HG02840 (cell line): ENCODE measurements around the gene CHMP4B.

ENCODE experiments used
- ATAC-seq: cut with Tn5 transposase; IDR thresholded peaks from one replicate; pipeline ENCODE4 v1.9.1; 2021; ENCODE audit warnings: mild to moderate bottlenecking, moderate library complexity, moderate number of reproducible peaks; ENCODE audit not compliant: unreplicated experiment, low FRiP score

The CHMP4B gene

DNA sequence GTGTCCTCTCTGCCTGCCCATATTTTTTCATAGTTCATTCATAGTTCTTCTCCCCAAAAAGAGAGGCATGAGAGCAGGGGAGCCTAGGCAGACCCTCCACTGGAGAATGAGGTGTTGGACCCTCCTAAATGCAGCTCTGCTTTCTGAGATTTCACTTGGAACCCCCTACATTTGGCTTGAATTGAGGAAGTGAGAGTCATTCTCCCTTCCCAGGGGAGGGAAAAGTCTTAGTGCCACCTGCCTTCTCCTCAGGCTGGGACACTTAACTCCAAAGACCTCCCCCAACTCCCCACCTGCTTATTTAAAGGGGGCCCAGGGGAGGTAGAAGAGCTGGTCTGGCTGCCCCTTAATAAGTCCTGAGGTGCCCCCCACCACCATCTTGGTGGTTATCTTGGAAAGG is 78.2 kb downstream of the CHMP4B start:
- no peak for ATAC-seq

DNA sequence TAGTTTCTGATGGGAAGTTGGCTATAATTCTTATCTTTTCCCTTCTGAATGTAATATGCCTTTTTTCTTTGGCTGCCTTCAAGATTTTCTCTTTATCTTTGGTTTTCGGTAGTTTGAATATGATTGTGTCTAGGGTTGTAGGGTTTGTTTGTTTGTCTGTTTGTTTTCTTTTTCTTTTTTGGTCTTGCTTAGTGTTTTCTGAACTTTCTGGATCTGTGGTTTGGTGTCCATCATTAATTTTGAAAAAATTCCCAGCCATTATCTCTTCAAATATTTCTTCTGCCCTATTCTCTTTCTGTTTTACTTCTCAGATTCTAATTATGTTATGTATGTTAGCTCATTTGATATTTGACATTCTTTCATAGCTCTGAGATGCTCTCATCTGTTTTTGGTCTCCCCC is 79.4 kb downstream of the CHMP4B start:
- ATAC-seq = no peak

DNA sequence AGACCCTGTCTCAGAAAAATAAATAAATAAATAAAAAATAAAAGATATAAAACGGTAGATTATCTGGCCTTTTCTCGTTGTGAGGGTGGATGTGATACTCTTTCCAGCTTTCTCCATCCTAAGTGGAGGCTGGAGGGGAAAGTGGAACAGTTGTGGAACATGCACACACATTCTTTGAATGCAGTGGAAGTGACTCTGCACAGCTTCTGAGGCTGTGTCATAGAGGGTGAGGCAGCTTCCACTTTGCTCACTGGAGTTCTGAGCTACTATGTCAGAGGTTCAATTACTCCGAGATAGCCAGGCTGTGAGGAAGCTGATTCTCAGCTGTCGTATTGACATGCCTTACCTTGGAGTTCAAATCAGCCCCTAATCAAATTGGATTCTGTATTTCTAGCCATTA is 82.2 kb downstream of the CHMP4B start:
- no peak for ATAC-seq

DNA sequence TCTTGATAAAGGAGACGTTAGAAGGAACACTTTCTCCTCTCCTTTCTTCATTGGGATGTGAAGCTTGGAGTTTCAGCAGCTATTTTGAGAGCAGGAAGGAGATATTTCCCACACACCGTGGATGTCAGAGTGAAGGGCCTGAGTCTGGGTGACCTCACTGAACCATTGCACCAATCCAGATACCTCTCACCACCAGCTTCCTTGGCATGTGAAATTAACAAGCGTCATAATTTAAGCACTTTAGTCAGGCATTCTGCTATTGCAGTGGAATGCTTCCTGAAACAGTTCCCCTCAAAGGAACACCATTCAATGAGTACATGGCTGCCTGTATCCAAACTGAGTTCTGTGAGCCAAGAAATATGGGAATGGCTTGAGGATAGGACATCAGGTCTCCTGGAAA is 83.7 kb downstream of the CHMP4B start:
- no peak for ATAC-seq

DNA sequence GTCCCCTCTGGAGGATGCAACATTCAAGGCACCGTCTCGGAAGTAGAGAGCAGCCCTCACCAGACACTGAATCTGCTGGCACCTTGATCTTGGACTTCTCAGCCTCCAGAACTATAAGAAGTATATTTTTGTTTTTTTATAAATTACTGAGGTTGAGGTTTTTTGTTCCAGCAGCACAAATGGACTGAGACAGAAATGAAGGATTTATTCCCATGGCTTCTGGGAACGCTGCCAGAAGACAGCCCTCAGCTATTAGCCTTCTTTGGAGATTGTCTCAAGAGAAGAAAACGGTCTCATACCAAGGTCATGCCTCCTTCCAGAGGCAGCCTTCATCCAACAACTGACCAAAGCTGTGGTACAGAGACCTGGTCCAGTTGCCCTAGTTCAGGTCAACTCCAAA is 85.4 kb downstream of the CHMP4B start:
- ATAC-seq = no peak

DNA sequence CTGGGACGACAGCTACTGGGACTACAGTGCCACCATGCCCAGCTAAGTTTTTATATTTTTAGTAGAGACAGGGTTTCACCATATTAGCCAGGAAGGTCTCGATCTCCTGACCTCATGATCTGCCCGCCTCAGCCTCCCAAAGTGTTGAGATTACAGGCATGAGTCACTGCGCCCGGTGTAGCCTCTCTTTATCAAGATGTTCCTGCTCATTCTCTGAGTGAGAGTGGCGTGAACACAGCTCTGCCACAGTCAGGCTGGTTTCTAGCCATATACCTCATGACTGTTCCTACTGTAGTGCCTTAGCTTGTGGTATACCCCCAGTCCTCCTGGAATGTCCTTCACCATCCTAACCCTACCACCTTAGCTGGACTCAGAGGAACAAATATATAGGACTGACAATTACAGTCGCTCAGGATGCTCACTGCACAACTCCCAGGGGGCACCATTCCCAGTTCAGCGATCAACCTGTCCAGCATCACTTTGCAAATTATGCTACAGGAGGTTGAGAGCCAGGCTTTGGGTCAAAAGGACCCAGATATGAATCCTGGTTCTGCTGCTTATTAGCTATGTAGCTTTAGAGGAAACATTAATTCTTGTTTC is 86.3 kb downstream of the CHMP4B start:
- no peak for ATAC-seq

DNA sequence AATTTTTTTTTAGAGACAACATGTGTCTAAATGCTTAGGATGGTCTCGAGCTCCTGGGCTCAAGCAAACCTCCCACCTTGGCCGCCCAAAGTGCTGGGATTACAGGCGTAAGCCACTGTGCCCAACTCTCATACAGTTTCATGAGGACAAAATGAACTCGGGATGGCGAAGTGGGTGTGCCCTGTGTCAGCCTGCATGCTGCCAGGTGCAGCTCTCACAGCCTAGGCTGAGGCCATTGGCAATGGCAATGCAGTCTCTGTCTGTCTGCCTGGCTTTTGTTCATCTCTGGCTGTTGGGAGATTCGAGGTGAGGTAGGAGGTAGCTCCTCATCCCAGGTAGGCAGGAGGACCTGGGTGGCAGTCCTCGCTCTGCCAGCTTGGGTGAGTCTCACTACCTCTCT is 88.0 kb downstream of the CHMP4B start:
- ATAC-seq = no peak

DNA sequence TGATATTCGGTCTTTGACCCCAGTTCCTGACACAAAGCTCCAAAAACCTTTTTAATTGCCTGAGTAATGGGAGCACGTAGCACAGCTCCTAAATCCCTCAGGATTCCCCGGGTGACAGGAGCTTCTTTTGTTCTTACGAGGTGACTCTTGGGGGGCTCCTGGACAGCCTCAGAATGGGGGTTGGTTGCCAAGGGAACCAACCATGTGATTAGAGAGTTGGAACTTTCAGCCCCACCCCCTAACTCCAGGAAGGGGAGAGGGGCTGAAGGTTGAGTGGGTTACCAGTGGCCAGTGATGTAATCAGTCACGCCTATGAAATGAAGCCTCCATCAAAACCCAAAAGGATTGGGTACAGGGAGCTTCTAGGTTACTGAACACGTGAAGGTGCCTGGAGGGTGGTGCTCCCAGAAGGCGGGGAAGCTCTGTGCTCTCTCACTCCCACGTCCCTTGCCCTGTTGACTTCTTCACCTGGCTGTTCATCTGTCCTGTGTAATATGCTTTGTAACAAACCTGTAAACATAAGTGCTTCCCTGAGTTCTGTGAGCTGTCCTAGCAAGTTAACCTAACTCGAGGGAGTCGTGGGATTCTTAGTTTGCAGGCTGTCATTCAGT is 89.5 kb downstream of the CHMP4B start:
- ATAC-seq = no peak

DNA sequence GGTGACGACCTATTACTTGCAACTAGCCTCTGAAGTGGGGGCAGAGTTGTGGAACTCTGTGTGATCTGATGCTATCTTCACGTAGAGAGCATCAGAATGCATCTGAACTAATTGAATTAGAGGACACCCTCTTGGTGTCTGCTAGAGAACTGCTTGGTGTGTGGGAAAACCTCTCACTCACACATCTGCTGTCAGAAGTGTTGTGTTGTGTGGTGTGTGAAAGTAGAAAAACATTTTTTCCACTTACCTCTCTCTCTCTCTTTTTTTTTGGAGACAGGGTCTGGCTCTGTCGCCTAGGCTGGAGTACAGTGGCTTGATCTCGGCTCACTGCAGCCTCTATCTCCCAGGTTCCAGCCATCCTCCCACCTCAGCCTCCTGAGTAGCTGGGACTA is 90.0 kb downstream of the CHMP4B start:
- ATAC-seq = no peak

DNA sequence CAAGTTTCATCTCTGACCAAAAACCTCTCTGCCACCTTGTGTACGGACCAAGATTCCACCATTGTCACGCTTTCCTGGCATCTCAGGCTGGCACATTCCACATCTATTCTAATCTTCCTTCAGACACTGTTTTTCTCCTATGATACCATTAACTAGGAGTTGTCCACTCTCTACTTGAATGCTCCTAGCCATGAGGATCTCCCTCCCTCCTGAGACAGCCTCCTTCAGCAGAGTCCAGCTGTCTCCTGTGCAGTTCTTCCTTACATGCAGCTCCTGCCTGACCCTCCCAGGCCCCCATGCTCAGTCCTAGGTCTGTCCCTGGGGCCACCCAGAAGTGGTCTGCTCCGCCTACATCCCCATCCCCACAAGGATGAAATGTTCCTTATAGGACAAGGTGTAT is 90.9 kb downstream of the CHMP4B start:
- no peak for ATAC-seq
